Testis (tissue), 2 donors: ENCODE measurements around the gene PNMA1.

Experiments used
- POLR2A ChIP-seq: fragments of 450-650 bp; IDR thresholded peaks from one replicate; pipeline ENCODE4 v1.6.1; 2017; ENCODE audit warnings: antibody characterized with exemption, mild to moderate bottlenecking, moderate library complexity
- TF ChIP-seq, protein P1 (sequence below), 3 experiments: fragments of 450-650 bp in 2 of 3; fragments of 200-600 bp in 1 of 3; sonication (generic) in 1 of 3; IDR thresholded peaks; one replicate each; pipeline ENCODE4 v1.5.1; 2016 to 2019; ENCODE audit warnings: antibody characterized with exemption in 3 of 3, mild to moderate bottlenecking in 2 of 3, moderate library complexity in 1 of 3

DNA sequence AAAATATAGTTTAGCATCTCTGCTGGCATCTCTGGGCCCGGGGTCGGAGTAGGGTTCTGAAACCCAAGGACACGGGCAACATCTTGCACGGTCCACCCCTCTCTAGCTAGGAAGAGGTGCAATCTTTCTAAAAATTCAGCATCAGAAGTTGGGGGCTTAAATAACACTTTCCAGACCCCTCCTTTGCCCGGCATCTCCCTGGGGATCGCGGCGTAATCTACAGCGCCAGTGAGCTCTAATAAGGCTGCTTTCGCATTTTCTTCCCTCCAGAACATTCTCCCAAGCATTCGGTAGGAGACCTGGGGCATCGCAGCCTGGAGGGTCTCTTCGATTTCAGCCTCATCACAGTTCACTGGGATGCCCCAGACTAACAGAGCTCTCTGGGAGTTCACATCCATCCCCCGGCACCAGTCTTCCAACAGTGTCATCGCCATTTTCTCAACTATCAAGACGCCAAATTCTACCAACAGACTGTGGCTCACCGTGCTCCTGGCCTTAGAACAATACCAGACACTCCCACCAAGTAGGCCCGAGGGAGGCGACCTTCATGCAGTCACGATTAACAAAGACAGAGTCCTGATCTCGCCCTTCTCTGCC is 880 bp downstream of the PNMA1 start:
- TF ChIP-seq, protein P1, sequence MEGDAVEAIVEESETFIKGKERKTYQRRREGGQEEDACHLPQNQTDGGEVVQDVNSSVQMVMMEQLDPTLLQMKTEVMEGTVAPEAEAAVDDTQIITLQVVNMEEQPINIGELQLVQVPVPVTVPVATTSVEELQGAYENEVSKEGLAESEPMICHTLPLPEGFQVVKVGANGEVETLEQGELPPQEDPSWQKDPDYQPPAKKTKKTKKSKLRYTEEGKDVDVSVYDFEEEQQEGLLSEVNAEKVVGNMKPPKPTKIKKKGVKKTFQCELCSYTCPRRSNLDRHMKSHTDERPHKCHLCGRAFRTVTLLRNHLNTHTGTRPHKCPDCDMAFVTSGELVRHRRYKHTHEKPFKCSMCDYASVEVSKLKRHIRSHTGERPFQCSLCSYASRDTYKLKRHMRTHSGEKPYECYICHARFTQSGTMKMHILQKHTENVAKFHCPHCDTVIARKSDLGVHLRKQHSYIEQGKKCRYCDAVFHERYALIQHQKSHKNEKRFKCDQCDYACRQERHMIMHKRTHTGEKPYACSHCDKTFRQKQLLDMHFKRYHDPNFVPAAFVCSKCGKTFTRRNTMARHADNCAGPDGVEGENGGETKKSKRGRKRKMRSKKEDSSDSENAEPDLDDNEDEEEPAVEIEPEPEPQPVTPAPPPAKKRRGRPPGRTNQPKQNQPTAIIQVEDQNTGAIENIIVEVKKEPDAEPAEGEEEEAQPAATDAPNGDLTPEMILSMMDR (IDR thresholded peaks at IDR 0.05), result no peak
- TF ChIP-seq POLR2A, result no peak
